NCI-H345 treated with DMSO at 0.1 percent for 48 hours (cell line): ENCODE measurements around the gene INPP4A.

Source experiments
- DNase-seq: peaks from one replicate; lab custom pipeline; 2025; ENCODE audit not compliant: unreplicated experiment; lab: John Stamatoyannopoulos, UW

INPP4A gene

GRCh38 chr2:98558852-98559530, 114.3 kb downstream of the INPP4A start:
- DNase-seq, result no peak

- no peak for DNase-seq
These were observed 114.9 kb downstream of the INPP4A start for GRCh38 chr2:98559581-98559980.

GRCh38 chr2:98560256-98560771, 115.7 kb downstream of the INPP4A start:
- DNase-seq, result no peak

DNA sequence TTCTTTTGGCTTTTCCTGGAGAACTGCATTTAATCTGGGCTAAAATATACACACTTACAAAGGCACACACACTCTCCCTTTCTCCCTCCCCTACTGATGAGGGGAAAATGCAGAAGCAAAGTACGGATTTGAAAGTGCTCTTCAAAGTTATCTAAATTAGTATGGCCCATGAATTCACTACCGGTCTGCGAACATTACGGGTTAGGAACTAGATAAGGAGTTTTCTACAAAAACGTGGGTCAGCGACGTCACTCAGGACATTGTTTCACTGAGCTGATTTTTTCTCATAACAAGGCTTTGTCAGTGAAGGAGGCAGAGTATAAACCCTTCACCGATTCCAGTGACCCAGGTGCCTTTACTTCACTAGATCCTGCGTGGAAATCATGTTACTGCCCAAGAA, 116.4 kb downstream of the INPP4A start:
- no peak for DNase-seq

- no peak for DNase-seq
These were observed 117.4 kb downstream of the INPP4A start for GRCh38 chr2:98561902-98562695.

- DNase-seq, result no peak
These were observed 118.7 kb downstream of the INPP4A start for GRCh38 chr2:98563394-98563793.

- DNase-seq, result no peak
These were observed 120.0 kb downstream of the INPP4A start for GRCh38 chr2:98564541-98565132.

DNA sequence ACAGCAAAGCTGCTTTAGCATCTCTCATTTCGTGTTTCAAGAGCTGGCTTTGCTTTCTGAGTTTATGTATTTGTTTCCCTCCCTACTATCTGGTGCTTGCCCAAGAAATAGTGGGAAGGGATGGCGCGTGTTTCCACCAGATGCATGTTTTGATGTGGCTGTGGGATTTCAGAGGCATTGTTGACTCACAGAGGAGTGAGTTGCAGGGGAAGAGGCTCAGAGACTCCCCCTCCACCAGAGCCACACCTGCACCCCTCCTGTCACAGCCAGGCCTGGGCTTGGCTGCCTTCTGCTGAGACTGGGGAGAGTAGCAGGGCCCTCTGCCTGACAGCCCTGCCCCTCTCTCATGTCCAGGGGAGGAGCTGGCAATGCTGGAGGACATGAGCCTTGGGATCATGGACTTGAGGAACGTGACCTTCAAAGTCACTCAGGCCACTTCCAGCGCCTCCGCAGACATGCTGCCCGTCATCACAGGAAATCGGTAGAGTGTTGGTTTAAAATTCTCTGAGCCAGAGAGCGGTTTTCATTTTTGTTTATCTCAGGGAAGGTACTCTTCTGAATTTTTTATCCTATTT, 120.7 kb downstream of the INPP4A start:
- no peak for DNase-seq

DNA sequence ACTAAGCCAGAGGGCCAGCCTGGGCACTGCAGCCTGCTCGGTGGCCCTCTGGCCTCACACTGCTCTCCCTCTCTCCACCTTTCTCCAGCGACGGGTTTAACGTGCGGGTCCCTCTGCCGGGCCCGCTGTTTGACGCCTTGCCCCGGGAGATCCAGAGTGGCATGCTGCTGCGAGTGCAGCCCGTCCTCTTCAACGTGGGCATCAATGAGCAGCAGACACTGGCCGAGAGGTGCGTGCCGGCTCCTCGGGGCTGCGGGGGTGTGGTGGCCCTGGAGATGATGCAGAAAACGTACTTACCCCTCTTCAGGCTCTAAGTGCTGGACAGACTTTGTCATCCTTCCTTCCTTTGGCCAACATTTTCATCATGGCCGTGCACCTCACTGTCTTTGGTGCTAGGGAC, 121.3 kb downstream of the INPP4A start:
- no peak for DNase-seq

DNA sequence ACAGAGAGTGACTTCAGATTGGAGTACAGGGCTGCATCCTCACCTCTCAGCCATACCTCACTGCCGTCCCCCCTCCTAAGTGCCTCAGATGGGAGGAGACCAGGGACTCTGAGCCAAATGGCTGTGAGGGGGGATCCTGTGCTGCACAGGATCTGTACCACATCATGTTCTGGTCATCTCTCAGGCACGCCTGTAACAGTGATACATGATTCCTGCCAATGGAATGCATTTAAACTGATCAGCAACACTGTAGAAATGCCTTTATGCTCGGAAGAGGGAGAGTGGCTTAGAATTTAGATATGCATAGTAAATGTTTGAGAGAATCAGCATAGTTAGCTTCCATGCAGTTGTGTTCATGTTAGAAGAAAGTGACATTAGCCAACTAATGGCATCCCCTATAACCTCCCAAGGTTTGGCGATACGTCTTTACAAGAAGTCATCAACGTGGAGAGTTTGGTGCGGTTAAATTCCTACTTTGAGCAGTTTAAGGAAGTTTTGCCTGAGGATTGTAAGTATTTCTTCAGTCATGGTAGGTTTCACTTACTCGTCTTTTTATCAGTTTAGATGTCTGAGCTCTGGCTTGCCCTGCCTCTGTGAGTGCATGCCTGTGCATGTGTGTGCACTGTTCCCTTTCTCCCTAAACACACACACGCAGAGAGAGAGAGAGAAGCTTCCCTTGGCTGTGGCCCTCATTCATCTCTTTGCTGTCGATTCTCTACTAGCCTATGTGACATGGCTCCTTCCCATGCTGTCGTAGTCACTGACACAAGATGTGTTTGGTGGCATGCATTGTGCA, 123.7 kb downstream of the INPP4A start:
- no peak for DNase-seq

- DNase-seq, result peak; percentile 12
These were observed 124.6 kb downstream of the INPP4A start for GRCh38 chr2:98569197-98569793.

GRCh38 chr2:98569915-98570314, 125.3 kb downstream of the INPP4A start:
- DNase-seq, result no peak

GRCh38 chr2:98570356-98570755, 125.7 kb downstream of the INPP4A start:
- DNase-seq, result no peak

- DNase-seq, result no peak
These were observed 126.6 kb downstream of the INPP4A start for GRCh38 chr2:98571121-98571701.

DNA sequence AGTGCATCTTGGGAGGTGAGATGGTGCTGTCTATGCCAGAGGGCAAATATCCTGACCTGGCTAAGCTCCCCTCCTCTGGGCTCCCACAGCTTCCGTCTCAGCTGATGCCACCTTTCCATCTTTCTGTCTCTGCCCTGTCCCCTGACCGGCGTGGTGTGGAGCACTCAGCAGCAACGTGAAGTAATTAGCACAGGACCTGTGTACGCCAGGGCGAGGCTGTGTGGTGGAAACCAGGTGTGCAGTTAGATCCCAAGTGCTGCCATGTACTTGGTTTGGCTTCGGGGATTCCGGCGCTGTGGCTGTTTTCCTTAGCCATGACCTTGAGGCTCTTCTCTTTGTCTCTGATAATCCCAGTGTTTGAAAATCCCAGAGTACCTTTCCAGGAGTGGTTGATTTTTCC, 127.1 kb downstream of the INPP4A start:
- DNase-seq, result no peak

- no peak for DNase-seq
These were observed 127.6 kb downstream of the INPP4A start for GRCh38 chr2:98572211-98572610.

DNA sequence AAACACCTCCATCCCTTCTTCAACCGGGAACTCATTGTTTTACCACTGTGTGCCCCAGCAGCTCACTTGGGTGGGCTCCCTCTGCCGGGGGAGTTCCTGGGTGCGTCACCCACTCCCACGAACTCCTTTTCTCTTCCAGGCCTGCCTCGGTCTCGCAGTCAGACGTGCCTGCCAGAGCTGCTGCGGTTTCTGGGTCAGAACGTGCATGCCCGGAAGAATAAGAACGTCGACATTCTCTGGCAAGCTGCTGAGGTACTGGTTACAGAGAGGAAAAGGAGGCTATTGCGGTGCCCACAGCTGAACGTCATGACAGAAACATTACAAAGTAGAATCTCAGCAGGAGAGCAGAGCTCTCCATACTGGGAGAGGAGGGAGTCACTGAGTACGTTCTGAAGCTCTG, 128.0 kb downstream of the INPP4A start:
- no peak for DNase-seq

GRCh38 chr2:98573426-98573825, 128.8 kb downstream of the INPP4A start:
- no peak for DNase-seq

GRCh38 chr2:98576666-98577312, 132.1 kb downstream of the INPP4A start:
- no peak for DNase-seq

DNA sequence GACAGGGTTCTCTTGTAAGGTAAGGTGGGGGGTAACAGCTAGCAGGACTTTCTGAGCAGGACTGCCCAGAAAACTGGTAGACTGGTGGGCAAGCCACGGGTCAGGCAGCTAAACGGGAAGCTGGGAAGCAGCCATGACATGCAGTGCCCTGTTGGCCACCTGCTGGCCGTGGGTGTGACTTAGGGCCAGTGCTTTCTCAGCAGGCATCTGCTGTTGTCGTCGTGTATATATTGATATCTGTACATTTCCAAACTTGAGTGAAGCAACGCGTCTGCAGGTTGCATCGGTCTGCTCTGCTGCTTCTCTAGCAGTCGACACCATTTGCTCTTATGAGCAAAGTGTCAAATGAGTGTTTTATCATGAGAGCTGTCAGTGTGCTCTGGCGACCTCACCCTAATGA, 132.7 kb downstream of the INPP4A start:
- no peak for DNase-seq
